ENCODE measurements around the gene STK32C.

DNA sequence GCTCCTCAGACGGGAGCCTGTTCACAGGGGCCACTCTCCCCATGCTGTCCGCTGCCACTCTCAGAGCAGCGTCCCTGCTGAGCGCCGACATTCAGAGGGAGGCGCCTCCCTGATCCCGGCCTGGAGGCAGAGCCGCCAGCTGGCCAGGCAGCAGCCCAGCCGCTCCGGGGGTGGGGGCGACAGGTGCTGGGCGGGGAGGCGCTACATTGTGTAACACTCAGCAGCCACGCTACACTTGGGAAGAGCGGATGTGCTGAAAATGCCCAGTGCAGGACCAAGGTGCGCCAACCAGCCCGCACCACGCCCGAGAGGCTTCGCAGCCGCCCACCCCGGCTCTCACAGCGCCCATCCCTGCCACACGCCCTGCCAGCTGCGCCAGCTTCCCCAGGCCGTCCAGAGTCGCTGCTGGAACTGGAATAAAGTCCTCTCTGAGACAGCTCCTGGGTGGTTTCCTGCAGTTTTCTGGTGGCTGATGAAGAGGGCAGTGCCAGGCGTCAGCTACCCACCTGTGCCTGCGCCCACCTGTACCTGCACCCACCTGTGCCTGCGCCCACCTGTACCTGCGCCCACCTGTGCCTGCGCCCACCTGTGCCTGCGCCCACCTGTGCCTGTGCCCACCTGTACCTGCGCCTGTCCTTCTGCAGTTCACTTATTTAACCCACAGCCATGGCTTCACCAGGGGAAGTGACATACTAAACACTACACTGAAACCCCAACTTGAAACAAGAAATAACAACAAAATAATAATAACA, 25.7 kb downstream of the STK32C start:
- TF ChIP-seq EZH2 (IDR thresholded peaks at IDR 0.05; ENCODE audit: low read depth): no peak
- TF ChIP-seq, protein P1, sequence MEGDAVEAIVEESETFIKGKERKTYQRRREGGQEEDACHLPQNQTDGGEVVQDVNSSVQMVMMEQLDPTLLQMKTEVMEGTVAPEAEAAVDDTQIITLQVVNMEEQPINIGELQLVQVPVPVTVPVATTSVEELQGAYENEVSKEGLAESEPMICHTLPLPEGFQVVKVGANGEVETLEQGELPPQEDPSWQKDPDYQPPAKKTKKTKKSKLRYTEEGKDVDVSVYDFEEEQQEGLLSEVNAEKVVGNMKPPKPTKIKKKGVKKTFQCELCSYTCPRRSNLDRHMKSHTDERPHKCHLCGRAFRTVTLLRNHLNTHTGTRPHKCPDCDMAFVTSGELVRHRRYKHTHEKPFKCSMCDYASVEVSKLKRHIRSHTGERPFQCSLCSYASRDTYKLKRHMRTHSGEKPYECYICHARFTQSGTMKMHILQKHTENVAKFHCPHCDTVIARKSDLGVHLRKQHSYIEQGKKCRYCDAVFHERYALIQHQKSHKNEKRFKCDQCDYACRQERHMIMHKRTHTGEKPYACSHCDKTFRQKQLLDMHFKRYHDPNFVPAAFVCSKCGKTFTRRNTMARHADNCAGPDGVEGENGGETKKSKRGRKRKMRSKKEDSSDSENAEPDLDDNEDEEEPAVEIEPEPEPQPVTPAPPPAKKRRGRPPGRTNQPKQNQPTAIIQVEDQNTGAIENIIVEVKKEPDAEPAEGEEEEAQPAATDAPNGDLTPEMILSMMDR (conservative IDR thresholded peaks at IDR 0.05): no peak
